ENCODE data around the gene SLC6A5.

- TF ChIP-seq EZH2 (IDR thresholded peaks at IDR 0.05) (no peak), POLR2AphosphoS5 (IDR thresholded peaks at IDR 0.05; ENCODE audit: borderline replicate concordance, low read depth, low read length) (no peak)
Measured at GRCh38 chr11:20595101-20595500, 4.3 kb upstream of the SLC6A5 start.

All from SK-N-MC (cell line).